HG03442 (cell line): ENCODE results near the gene EHMT1.

ENCODE experiments used
- ATAC-seq: cut with Tn5 transposase; IDR thresholded peaks from one replicate; pipeline ENCODE4 v1.9.1; 2021; ENCODE audit warnings: mild to moderate bottlenecking, moderate library complexity; ENCODE audit not compliant: unreplicated experiment

The EHMT1 gene

GRCh38 chr9:137733429-137733828 lies 114.6 kb downstream of the EHMT1 start:
- no peak for ATAC-seq

DNA sequence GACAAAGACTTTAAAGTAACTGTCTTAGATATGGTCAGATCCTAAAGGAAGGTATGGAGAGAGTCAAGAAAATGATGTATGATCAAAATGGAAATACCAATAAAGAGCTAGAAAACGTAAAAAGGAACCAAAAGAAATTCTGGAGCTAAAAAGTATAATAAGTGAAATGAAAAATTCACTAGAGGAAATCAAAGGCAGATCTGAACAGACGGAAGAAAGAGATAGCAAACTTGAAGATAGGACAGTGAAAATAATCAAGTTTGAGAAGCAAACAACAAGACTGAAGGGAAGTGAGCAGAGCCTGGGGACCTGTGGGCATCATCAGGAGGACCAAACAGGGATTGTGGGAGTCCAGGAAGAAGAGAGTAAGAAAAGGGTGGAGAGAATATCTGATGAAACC lies 115.4 kb downstream of the EHMT1 start:
- no peak for ATAC-seq

GRCh38 chr9:137738182-137738696 lies 119.4 kb downstream of the EHMT1 start:
- peak; percentile 78 for ATAC-seq

DNA sequence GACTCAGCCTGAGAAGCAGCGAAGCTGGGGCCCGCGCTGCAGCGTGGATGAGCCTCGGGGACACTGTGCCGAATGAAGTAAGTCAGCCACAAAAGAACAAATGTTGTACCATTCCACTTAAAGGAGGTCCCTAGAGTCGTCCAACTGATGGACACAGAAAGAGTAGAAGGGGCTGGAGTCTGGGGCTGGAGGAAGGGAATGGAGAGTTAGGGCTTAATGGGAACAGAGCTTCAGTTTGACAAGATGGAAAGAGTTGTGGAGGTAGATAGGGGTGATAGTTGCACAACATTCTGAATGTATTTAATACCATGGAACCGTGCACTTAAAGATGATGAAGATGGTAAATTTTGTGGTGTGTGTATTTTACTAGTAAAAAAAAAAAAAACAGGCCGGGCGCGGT lies 119.9 kb downstream of the EHMT1 start:
- no peak for ATAC-seq

DNA sequence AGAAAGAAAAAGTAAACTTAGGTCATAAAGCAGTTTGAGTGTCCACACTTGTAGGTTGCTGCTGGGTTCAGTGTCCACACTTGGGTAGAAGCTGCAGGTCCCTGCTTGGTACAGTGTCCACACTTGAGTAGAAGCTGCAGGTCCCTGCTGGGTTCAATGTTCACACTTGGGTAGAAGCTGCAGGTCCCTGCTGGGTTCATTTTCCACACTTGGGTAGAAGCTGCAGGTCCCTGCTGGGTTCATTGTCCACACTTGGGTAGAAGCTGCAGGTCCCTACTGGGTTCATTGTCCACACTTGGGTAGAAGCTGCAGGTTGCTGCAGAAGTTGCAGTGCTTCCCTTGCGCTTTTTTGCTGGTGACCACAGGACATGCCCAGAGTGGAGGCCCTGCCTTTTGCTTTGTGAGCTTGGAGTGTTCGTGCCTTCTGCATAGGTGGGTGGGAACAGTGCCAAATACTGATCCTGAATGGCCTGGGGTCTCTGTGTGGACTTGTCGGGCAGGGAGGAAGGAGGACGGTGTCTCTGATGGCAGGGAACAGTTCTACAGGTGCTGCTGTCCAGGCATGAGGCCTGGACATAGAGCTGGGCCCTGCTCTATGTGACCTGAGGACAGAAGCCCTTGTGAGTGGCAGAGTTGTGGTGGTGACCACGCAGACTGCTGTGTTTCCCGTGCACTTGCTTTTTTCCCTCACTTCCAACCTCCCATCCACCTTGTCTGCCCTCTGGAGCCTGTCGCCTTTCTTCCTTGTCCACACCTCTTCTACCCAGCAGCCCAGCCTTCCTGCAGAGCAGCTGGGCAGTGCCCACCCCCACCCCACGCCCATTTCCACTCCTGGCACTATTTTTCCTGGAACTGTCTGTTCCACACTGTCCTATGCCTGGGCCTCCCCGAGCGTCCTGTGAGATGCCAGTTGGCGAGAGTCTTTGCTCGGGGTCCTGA lies 120.8 kb downstream of the EHMT1 start:
- ATAC-seq: no peak

- ATAC-seq: no peak
Observed at GRCh38 chr9:137740312-137740711, 121.5 kb downstream of the EHMT1 start.

DNA sequence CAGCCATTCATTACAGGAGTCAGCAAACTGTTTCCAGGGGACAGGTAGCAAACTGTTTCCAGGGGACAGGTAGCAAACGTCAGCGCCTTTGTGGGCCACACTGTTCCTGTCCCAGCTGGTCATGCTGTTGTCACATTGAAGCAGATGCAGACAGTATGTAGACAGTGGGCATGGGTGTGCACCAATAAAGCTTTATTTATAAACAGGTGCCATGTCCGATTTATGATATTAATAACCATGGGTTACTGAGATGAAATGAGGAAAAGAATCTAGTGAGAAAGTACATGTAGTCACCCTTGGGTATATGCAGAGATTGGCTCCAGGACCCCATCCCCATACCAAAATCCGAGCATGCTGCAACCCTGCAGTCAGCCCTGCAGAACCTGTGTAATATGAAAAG lies 122.5 kb downstream of the EHMT1 start:
- ATAC-seq: no peak

DNA sequence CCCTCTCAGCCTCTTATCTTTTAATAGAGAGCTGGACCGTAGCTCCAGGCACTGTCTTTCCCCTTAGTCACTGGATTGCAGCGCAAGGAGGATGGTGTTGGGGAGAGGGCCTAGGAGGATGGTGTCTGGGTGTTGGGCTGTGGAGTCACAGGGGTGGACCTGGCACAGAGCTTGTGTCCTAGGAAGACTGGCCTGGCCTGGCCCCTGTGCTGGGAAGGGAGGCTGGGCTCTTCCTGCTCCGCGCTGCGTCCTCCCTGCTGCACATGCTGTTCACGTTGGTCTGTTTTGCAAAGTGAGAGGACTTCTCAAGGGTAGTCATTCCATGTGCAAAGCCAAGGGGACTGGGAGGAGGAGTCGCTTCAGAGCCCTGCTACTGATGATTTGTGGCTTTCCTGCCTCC lies 123.9 kb downstream of the EHMT1 start:
- ATAC-seq: no peak

- no peak for ATAC-seq
Observed at GRCh38 chr9:137743695-137744094, 124.9 kb downstream of the EHMT1 start.

DNA sequence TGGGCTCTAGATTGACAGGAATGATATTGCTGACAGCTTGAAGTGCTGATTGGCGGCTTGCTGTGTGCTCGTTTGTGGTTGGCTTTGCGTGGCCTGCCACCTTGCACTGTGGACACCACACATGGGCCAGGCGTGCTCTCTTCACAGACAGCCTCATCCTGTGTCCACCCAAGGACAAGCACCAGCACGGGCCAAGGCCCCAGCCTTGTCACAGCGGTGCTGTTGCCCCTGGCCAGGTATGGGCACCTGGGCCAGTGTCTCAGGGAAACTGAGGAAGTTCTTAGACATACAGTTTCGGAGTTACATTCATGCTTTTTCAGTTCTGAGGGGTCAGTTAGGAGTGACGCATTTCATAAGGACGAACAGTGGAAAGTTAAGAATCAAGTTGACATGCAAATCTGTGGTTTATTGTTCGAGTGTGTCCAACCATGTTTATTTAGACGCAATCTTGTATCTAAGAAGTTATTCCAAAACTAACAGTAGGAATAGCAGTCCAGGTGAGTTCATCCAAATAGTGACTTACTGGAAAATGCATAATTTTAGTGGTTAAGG lies 125.9 kb downstream of the EHMT1 start:
- no peak for ATAC-seq

- ATAC-seq: peak; percentile 53
Observed at GRCh38 chr9:137745541-137745991, 126.8 kb downstream of the EHMT1 start.

GRCh38 chr9:137748311-137748710 lies 129.5 kb downstream of the EHMT1 start:
- no peak for ATAC-seq

DNA sequence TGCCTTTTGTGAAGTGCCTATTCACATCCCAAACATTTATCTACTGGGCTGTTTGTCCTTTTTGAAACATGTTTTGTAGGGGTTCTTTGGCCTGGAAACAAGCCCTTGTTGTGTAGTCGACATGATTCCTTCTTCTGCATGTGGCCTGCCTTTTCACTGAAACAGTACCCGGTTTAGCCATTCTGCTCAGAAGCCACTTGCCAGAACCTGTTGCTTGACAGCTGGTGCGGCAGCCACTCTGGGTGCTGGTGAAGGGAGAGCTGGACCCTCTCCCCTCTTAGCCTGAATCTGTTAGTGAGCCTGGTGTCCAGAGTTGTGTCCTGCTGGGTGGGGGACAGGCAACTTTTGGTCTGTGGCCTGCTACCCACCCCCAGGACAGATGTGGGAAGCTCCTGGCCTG lies 129.9 kb downstream of the EHMT1 start:
- ATAC-seq: no peak

GRCh38 chr9:137749511-137749910 lies 130.7 kb downstream of the EHMT1 start:
- no peak for ATAC-seq

- ATAC-seq: no peak
Observed at GRCh38 chr9:137750007-137750406, 131.2 kb downstream of the EHMT1 start.

DNA sequence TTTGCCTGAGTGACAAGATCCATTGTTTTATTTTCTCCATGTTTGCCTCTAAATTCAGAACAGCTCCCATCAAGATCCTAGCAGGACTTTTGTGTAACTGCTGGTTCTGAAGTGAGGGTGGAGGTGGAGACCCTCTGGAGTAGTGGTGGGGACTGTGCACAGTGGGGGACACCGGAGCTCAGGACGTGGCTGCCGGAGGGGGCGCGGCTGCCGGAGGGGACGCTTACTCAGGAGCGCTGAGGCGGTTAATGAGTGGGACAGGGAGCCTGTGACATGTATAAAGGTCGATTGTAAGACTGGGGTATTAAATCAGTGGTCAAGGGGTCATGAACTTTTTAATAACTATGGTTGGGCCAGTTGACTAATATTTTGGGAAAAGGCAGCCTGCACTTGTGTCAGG lies 131.8 kb downstream of the EHMT1 start:
- no peak for ATAC-seq

- ATAC-seq: no peak
Observed at GRCh38 chr9:137751616-137752015, 132.8 kb downstream of the EHMT1 start.

GRCh38 chr9:137752426-137752825 lies 133.6 kb downstream of the EHMT1 start:
- no peak for ATAC-seq

- no peak for ATAC-seq
Observed at GRCh38 chr9:137753192-137753765, 134.5 kb downstream of the EHMT1 start.

DNA sequence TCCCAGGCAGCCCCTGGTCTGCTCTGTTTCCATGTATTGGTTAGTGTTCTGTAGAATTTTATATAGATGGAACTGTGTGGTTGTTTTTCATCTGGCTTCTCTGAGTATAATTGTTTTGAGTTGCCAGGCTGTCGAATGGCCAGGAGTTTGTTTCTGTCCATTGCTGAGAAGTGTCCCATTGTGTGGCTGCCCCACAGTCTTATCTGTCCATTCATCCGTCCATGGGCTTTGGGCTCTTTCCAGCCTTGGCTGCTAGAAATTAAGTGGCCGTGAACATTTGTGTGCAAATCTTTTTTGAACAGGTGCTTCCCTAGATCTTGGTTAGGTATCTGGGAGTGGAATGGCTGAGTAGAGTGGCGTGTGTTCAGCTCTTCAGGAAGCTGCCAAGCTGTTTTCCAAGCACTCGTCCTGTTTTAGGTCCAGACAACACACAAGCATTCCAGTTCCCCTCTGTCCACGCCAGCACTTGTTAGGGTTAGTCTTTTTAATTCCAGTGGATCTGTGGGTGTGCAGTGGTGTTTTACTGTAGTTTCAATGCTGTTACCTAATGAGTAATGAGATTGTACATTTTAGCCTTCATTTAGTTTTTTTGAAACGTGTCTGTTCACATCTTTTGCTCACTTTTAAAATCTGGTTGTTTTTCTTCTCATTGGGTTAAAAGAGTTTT lies 136.6 kb downstream of the EHMT1 start:
- ATAC-seq: no peak

GRCh38 chr9:137756045-137756744 lies 137.4 kb downstream of the EHMT1 start:
- no peak for ATAC-seq
